ENCODE results near the gene TTLL12.

Gene TTLL12

GRCh38 chr22:43118953-43119458 is 67.9 kb downstream of the TTLL12 start:
- DNase-seq, result no peak

DNA sequence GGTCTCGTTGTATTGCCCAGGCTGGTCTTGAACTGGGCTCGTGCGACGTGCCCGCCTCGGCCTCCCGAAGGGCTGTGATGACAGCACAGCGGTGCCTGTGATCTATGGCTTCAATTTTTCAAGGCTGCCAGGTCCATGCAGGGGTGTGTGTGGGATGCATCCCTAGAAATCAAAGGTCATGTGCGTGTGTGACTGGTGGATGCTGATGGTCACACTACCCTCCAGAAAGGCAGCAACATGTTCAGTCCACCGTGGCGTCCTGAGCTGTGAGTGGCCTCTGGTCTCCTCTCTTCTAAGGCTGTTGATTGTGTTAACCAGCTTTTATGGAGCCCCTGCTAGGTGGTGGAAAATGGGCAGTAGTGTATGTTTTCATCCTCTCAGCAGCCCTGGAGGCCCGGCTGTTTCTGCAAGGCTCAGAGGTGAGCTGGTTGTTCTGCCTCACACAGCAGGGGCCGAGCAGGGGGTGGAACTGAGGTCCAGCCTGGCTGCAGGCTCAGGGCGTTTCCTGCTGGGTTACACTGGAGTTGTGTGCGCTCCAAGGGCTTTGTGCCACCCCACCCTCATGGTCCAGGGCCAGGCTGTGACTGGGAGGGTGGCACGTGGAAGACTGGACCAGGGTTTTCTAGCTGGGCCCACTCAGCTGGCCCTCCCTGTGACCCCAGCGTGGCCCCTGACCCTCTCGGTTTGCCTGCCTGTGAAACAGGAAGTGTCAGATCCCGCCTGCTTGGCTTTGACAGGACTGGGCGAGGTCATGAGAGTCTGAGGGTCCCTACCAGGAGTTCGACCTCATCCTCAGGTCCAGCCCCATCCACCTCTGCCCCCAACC is 68.7 kb downstream of the TTLL12 start:
- no peak for DNase-seq

GRCh38 chr22:43116932-43117331 is 70.0 kb downstream of the TTLL12 start:
- DNase-seq, result no peak
